ENCODE data around the gene DCTN1. TPM values are rescaled to one million over a fixed set of nuclear protein-coding genes. Genes with fewer than 3 reads are reported as not detected.

DCTN1 gene
- polyA plus RNA-seq, 1 donor, result 114 TPM

DNA sequence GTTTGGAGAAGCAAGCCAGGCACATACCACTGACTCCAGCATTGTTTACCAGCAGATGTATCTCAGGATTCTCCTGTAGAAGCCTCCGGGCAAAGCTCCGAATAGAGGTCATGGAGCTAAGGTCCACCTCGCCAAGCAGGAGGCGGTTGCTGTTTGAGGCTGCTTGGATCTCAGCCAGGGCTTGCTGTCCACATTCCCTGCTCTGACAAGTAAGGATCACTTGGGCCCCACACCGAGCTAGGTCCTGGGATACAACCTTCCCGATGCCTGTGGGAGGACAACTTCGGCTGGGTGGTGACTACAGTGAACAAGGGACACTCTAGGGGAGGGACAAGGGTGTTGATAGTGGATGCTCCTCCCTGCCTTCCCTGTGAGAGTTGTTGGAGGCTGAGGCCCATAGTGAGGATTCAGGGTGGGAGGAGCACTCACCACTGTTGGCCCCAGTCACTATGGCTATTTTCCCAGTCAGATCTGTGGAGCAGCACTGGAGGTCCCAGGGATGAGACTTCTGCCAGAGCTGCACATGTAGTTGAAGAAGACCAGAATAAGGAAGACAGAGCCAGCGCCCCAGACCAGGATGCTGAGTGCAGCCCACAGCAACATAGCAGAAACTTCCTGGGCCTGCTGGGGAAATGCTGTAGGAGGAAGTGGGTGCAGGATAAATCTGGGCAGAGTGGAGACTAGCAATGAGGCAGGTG is 33.0 kb upstream of the DCTN1 start:
- peak; percentile 58 for DNase-seq

DNA sequence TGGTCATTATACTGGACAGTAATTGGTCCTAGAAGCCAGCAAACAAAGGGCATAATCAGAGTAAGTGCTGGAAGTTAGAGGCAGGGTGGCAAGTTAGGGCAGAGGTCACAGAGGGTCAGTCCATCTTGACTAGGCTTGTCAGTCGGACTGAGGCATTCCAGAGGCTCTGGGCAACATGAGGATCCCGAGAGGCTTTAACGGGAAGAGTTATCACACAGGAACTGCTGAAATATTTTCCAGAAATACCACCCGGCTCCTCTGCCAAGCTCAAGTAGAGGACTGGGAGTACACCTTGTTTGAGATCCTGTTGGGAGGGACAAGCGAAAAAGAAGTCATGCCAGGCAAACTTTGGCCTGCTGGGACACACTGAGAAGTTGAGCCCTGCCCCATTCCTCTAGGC is 27.6 kb upstream of the DCTN1 start:
- DNase-seq, result no peak

DNA sequence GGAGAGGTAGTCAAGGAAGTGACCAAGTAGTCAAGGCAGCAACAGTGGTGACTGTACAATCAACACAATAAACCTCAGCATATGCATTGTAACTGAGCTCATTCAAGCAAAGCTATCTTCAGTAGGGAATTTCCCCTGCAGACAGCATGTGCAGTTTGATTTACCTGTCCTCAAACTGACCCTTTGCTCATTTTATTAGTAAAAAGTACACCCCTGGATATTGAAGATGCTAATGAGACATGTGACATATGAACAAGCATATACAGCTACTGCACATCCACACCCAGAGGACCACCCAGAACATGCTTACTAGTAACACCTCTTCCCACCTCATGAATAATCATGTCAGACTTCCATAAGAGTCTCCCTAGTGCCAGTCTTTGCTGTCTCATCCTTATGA is 25.9 kb upstream of the DCTN1 start:
- DNase-seq, result no peak

DNA sequence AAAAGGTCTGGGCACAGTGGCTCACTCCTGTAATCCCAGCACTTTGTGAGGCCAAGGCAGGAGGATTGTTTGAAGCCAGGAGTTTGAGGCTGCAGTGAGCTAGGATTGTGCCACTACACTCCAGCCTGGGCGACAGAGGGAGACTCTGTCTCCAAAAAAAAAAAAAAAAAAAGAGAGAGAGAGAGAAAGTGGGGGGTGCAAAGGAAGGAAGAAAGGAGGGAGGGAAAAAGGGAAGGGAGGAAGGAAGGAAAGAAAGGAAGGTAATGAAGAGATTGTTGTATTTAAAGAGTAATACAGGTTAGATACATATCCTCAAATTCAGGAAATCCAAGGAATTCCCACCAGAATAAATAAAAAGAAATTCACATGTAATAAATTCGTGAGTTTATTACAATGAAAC is 21.8 kb upstream of the DCTN1 start:
- no peak for DNase-seq

DNA sequence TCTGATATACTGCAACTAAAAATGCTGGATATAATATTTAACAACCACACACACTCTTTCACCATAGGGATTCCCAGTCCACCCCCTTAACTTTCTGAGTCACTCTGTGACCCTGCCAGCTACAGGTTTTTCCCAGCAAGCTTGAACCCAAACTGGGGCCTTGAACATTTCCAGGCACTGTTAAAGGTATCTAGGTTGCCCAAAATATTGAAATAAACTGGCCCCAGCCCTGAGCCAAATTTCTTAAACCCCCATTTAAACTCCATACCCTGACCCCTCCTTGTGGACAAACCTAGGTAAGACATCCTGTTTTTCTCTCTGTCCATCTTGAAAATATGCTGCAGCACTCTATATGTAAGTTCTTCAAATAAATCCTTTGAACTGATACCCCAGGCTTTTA is 19.7 kb upstream of the DCTN1 start:
- no peak for DNase-seq

DNA sequence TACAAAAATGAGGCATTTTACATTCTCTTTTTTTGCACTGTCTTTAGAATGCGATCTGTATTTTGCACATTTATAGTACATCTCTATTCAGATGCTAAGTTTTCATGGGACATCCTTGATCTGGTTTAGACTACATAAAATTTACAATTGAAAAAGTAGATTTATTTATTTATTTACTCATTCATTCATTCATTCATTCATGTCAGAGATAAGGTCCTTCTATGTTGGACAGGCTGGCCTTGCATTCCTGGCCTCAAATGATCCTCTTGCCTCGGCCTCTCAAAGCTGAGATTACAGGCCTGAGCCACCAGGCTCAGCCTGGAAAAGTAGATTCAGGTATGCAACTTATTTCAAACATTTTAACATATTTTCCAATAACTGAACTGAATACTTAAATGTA is 16.0 kb upstream of the DCTN1 start:
- DNase-seq, result no peak

DNA sequence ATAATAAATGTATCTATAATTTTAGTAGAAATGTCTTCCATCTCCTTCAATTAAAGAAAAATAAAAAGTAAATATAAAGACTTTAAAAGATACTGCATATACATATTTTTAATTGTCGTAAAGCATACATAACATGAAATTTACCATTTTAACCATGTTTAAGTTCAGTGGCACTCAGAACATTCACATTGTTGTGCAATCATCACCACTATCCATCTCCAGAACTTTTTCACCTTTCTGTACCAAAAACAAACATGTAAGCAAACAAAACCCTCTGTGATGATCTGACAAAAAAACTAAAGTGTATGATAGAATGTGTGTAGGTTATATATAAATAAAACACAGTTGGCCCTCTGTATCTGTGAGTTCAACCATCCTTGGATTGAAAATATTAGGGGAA is 13.4 kb upstream of the DCTN1 start:
- no peak for DNase-seq

DNA sequence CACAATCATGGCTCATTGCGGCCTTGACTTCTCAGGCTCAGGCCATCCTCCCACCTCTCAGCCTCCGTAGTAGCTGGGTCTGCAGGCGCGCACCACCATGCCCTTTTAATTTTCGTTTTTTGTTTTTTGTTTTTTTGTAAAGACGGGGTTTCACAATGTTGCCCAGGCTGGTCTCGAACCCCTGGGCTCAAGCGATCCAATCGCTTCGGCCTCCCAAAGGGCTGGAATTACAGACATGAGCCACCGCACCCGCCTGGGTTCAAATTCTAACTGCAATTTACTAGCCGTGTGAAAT is 12.3 kb upstream of the DCTN1 start:
- DNase-seq, result no peak

DNA sequence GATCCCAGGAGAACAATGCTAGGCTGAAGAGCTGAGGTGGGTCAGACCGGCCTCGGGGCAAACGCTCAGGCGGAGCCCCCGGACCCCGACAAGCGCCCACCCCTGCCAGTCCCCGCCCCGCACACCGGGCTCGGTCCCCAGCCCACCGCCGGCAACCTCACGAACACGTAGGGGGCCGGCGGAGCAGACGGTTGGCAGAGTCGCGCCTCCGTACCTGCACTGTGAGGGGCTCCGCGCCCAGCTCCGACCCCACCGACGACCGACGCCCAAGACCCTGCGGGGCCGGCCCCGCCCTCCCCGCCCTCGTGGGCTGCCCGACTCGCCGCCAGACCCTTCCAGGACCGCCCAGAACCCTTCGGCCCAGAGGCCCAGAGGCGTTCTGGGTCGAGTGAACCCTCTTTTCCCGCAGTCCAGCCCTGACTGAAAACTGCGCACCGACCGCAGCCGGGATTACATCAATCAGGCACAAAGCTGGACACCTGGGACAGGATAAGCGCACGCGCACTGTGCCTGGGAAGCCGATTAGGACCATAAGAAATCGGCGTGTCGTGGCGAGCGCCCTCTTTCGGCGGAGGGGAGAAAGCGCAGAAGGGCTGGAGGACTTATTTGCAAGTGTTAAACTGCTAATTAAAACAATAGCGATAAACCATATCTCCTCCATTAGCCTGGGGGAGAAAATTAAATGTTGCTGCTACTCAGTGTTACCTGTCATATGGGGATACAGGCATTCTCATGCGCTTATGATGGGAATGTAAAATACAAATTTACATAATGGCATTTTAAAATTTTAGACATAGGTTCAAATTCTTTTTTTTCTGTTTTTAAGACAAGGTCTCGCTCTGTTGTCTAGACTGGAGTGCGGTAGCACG is 11.7 kb upstream of the DCTN1 start:
- DNase-seq, result peak; percentile 94

DNA sequence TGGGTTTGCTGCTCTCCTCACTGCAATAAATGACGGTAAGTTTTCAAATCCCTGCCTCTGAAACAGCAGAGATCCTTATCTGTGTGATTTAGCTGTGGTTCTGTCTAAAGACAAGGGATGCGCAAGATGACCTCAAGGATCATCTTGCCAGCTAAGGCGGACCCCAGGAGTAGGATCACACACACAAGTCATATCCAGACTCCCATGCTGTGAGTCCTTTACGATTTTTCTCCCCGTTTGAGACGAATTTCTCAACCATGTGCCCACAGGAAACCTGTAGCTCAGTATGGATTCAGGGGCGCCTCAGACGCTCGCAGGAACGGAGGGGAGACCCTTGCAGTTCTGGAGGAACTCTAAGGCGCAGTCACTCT is 11.1 kb upstream of the DCTN1 start:
- no peak for DNase-seq

DNA sequence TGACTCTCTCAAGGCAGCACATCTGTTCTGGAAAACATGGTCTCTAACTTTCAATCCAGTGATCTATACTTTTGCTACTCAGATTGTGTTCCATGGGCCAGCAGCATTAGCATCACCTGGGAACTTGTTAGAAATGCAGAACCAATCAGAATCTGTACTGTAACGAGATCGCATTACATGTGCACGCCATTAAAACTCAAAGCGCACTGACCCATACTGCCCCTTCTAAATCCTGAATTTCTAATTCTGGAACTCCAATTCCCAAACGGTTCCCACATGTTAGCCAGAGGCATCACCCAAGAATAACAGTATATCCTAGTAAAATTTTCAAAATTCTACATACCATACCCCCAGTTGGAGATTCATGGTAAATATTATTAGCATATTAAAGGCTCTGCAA is 10.5 kb upstream of the DCTN1 start:
- no peak for DNase-seq

DNA sequence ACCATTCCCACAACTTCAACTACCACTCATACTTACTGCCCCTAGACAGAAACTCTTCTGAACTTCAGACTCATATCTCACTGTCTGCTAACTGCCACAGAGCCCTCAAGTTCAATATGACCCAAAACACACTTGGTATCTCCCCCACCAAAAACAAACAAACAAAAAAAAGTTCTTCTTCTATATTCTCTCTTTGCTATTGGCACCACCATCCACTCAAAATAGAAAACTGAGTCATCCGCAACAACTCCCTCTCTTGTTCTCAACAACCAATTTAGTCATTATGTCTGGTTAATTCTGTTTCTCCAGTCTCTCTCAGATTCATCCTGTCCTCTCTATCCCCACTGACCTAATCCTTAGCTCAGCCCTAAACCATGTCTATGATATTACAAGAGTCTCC is 7.2 kb upstream of the DCTN1 start:
- no peak for DNase-seq

DNA sequence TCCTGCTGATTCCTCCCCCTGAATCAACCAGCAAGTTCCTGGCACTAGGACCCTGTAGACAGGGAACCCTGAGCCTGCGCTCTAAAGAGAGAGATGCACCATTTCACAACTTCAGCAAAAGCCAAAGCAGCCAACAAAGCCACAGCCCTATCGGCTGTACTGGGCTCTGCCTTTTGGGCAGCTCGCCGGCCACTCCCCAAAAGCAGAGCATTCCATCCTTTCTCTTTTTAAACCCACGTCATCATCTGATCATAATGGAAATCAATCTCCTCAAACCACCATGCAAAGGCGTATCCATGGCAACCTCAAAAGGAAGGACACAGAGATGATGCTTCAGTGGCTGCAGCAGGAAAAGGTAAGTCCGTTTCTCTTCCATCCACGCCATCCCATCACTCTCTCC is 5.3 kb upstream of the DCTN1 start:
- no peak for DNase-seq

DNA sequence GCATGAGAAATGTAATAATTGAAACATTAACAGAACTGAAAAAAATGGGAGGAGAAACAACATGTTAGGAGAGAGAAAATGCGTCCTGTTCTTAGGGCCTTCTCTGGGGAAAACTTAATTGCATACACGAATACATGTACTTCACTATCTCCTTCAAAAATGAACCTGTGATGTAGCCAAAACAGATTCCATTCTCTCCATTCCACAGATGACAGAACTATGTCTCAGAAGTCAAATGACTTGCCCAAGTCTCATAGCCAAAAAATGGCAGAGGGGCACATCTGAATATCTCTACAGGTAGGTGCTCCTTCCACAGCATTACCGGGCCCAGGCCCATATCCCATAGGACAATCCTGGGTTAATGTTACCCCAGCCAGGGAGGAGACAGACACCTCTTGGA is 3.9 kb upstream of the DCTN1 start:
- no peak for DNase-seq

DNA sequence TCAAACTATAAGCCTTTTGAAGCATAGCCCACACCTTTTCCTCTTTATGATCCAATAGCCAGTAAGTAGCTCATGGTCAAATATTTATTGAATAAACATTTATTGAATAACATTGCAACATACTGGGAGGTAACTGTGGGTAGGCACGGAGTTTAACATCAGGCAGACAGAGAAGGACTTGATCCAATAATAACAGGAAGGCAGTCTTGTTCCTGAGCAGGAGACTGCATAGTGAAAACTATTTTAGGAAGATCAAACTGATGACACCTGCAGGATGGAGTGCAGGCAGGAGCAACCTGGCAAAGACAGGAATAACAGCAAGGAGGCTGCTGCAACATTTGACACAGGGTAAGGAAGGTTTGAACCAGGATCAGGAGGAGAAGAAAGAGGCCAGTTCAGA is 3.1 kb upstream of the DCTN1 start:
- DNase-seq, result no peak

DNA sequence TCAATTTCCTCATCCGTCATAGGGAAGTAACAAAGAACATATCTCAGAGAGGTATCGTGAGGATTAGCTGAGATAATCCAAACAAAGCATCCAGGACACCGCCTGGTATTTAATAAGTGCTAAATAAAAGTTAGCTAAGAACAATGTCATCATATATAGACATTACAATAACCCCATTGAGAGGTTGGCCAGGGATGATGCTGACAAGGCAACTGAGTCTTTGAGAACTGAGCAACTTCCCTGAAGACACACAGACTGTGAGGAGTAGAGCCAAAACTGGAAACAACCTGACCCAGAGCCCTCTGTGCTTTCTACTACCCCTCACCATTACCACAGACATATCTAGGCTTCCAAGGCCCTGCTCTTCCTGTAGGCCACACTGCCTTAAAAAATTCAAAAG is 1.6 kb upstream of the DCTN1 start:
- DNase-seq, result no peak

DNA sequence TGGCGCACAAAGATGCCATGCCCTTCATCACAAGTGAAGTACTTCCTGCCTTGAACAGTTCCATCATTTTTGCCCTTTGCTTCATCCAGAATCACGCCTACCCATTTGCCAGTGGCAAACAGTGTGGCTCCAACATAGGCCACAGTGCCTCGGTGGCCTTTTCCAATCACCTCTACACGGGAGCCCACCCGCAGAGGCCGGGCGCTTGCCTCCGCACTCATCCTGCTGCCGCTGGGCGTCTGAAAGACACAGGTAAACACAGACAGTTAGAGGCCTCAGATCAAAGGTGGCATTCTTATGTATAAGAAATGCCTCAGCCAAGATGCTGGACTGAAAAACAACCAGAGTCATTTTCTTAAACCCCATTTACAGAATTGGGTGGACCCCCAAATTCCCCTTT is 2.1 kb downstream of the DCTN1 start:
- DNase-seq, result no peak

DNA sequence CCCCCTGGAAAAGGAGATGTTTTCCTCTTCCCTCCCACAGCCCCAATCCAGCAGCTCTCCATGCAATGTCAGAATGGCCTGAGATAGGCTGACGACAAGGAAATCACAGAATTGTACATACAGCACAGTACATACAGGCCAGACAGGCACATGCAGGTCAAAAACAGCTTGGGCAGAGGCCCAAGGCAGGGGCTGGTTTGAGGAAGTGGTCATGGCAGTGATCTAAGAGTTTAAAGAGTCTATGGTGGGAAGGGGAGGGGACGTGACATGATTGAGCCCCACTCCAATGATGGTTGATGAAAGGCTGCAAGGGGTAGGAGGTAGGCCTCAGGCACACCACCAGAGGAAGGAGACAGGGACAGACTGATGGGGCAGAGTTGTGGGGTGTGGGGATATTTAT is 4.3 kb downstream of the DCTN1 start:
- DNase-seq, result no peak

DNA sequence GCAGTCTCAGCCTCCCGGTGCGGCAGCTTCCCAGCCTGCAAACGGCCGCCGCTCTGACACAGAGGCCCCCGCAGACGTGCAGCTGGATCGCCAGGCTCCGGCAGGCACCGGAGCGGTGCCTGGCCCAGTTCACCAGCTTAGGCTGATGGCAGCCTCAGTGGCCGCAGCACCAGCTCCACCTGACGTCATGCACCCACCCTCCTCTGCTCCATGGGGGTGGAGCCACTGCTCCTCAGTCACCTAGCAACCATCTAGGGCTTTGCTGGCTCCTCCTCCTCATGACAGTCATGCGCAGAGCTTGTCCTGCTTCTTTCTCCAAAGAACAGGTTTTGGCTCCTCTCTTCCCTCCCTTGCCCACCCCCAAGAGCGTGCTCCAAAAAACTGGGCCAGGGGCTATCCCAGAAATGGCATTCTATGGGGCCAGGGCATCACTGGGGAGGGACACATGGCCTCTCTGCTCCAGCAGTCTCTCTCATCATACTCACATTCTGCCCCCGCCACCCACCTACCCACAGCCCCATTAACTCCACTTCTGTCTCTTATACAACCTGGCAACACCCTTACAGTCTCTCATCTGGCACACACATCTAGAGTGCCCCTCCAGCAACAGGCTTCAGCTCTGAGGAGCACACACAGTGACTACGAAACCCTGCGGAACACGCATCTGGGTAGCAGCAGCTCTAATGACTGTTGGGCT is 5.5 kb downstream of the DCTN1 start:
- DNase-seq, result peak; percentile 70

DNA sequence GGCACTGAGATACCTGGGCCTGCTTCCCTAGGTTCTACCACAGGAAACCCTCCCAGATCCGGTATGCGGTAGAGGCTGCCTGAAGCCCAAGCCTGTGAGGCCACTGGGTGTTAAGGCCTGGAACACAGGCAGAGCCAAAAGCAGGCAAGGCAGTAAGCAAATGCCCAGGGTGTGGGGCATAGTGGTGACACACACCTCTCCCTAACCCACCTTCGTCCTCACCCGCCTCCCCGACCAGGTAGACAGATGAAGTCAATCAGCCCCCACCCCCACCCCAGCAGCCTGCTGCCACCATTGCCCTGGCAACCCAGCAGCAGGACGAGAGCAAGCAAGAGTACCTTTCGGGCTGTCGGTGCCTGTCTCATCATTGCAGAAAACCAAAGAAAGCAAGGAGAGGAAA is 6.1 kb downstream of the DCTN1 start:
- no peak for DNase-seq

DNA sequence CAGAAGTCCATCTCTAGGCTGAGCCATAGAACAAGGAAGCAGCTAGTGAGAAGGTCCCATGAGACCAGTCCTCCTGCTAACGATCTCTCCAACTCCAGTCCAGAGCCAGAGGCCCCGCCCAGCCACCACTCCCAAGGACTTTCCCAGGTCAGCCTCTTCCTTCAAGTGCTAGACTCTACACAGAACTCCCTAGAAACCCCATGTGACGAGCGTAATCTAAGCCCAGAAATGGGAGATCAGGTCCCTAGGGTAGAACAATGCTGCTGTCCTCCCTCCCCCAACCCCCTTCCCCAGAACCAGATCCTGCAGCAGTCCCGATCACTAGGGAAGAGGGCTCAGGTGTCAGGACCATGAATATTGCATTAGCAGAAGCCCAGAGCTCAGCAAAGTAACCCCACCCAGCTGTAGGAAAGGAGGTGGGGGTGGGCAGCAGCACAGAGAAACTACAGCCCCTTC is 6.9 kb downstream of the DCTN1 start:
- peak; percentile 19 for DNase-seq

DNA sequence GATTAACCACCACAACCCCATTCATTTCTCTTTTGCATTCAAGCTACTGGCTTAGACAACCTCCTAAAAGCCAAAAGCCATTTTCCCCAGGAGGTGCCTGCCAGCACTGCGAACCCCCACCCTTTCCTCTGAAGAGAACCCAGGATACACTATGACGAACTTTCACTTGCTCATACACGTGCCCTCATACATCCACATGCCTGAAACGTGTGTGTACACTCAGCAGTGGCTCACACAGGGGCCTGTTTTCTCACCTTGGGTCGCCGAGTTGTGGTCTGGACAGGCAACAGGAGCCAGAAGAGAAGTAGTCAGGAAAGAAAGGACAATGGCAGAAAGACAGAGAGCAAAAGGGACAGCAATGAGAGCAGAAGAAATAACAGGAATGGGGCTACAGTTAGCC is 7.4 kb downstream of the DCTN1 start:
- DNase-seq, result no peak

DNA sequence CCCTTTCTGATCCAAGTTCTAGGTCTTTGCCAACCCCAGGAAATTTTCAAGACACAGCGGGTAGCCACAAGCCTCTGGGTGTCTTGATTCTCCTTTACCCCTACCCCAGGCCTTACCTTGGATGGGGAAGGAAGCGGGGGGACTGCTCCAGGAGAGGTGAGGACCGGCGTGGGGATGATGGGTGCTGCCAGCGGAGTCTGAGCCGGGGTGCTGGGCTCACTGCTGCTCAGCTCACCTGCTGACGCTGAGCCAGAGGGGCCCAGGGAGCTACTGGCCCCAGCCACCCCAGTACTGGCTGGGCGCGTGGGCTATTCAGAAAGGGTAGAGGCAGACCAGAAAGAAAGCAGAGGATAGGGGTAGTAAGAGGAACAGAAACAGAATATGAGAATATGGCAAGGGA is 8.7 kb downstream of the DCTN1 start:
- no peak for DNase-seq

DNA sequence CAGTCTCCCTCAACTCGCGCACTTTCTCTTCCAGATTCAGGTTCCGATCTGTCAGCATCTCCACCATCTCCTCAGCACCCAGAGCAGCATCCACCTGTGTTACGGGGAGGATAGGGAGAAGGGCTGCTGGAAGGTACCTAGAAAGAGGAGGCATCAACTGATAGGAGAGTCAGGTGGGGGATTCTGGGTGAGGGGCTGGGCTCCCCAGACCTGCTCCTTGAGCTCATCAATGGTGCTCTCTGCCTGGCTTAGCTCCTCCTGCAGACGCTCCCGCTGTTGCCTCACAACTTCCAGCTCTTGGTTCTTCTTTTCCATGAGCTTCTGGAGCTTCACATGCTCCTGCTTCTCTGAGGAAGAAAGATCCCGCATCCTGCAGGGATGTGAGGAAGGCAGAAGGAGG is 10.1 kb downstream of the DCTN1 start:
- no peak for DNase-seq

Data from hindlimb muscle (tissue), 1 donor.